ENCODE measurements around the gene GALC.

GALC gene

DNA sequence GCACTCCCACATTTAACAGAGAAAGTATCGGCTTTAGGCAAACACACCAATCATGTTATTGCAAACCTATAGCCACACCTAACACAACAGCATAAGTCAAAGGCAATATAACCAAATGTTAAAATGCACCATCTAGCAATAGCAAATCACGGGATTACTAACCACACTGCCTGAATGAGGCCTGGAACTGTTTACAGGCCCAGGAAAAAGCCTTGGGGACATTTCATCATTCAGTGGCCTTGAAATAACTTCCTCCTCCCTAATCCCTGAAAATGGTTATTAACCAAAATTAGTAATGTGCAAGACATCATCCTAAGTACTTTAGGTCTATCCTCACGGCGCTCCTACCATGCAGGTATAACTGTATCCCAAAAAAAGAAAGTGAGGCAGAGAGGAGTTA, 2.3 kb downstream of the GALC start:
- Histone ChIP-seq H3K27ac (no peak overlapping the region), H3K27me3 (ENCODE audit: insufficient read depth, low read depth, severe bottlenecking) (no peaks in the 10 kb centered on the region), H3K9me3 (ENCODE audit: severe bottlenecking) (peaks cover 7% of the 10 kb centered on the region), H3K36me3 (no peaks in the 10 kb centered on the region), H3K4me3 (ENCODE audit: low read depth, low read length) (no peak overlapping the region)
- TF ChIP-seq, protein P1, sequence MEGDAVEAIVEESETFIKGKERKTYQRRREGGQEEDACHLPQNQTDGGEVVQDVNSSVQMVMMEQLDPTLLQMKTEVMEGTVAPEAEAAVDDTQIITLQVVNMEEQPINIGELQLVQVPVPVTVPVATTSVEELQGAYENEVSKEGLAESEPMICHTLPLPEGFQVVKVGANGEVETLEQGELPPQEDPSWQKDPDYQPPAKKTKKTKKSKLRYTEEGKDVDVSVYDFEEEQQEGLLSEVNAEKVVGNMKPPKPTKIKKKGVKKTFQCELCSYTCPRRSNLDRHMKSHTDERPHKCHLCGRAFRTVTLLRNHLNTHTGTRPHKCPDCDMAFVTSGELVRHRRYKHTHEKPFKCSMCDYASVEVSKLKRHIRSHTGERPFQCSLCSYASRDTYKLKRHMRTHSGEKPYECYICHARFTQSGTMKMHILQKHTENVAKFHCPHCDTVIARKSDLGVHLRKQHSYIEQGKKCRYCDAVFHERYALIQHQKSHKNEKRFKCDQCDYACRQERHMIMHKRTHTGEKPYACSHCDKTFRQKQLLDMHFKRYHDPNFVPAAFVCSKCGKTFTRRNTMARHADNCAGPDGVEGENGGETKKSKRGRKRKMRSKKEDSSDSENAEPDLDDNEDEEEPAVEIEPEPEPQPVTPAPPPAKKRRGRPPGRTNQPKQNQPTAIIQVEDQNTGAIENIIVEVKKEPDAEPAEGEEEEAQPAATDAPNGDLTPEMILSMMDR (IDR thresholded peaks at IDR 0.05; ENCODE audit: low read depth, low read length): no peak
- DNase-seq: no peak

DNA sequence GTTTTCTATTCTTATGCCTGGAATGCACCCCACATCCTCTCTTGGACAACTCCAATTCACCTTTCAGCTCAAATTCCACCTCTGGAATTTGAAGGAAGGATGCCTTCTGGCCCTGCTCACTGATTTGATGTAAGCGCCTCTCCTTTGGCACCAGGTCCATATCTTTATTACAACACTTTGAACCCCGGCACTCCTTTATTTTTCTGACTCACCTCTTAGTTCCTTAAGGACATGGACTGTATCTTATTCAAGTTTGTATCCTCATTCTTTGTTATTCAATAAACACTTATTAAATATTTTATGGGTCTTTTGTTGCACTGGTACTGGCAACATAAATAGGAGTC, 3.1 kb downstream of the GALC start:
- H3K36me3 ChIP-seq: no peaks in the 10 kb centered on the region
- no peak overlapping the region for H3K4me3 ChIP-seq (ENCODE audit: low read depth, low read length)
- no peak for DNase-seq
- TF ChIP-seq, protein P1 (IDR thresholded peaks at IDR 0.05; ENCODE audit: low read depth, low read length): no peak
- H3K27ac ChIP-seq: no peak overlapping the region
- peaks cover 1% of the 10 kb centered on the region for H3K9me3 ChIP-seq (ENCODE audit: severe bottlenecking)
- no peaks in the 10 kb centered on the region for H3K27me3 ChIP-seq (ENCODE audit: insufficient read depth, low read depth, severe bottlenecking)

DNA sequence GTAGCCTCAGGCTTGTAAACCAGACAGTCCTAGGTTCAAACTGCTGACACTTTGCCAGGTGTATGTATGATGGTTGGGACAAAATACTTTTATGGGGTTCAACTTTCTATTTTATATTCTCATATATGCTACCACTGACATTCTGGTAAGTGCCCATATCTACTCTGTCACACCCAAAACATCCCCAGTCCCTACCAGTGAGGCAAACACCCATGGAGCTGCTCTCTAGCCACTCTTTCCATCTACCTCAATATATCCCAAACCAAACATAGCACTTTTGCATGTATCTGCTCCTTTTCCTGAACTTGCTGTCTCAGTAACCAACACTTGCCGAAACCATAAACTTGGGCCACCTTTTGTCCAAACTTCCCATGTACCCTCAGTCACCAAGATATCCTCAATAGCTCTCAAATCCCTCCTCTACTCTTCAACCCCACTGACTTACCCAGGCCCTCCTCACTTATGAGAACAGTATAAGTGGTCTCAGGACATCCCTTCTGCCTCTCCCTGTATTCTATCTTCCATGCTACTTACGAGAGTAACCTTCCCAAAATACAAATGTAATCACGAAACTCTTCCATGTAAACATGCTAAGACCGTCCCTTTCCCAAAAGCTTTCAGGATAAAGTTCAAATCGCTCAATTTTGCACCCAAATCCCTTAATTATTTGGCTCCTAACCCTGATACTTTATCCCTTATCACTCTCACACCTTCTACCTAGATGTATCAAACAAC, 3.6 kb downstream of the GALC start:
- TF ChIP-seq, protein P1 (IDR thresholded peaks at IDR 0.05; ENCODE audit: low read depth, low read length): no peak
- Histone ChIP-seq H3K36me3 (no peaks in the 10 kb centered on the region), H3K27ac (no peak overlapping the region), H3K4me3 (ENCODE audit: low read depth, low read length) (no peak overlapping the region), H3K9me3 (ENCODE audit: severe bottlenecking) (no peaks in the 10 kb centered on the region), H3K27me3 (ENCODE audit: insufficient read depth, low read depth, severe bottlenecking) (no peaks in the 10 kb centered on the region)
- DNase-seq: no peak

DNA sequence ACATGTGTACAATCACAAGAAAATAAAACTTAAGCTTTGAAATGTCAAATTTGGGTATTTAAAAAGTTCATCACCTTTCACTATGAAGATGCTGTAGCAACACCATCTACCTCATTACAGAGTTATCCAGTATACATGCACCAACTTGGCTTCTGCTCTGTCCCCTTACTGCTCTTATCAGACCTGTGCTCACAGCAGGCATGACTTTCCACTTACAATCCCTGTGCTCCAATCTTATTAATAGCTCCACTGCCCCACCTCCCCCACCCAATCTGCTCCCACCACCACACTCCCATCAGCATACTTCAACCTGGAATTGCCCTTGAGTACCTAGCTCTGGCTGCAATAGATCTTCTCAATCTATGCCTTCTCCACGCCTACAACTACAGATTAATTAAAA, 13.3 kb downstream of the GALC start:
- H3K36me3 ChIP-seq: no peaks in the 10 kb centered on the region
- no peaks in the 10 kb centered on the region for H3K27me3 ChIP-seq (ENCODE audit: insufficient read depth, low read depth, severe bottlenecking)
- H3K4me3 ChIP-seq (ENCODE audit: low read depth, low read length): no peak overlapping the region
- H3K27ac ChIP-seq: no peak overlapping the region
- H3K9me3 ChIP-seq (ENCODE audit: severe bottlenecking): no peaks in the 10 kb centered on the region
- no peak for DNase-seq
- TF ChIP-seq, protein P1 (IDR thresholded peaks at IDR 0.05; ENCODE audit: low read depth, low read length): no peak

DNA sequence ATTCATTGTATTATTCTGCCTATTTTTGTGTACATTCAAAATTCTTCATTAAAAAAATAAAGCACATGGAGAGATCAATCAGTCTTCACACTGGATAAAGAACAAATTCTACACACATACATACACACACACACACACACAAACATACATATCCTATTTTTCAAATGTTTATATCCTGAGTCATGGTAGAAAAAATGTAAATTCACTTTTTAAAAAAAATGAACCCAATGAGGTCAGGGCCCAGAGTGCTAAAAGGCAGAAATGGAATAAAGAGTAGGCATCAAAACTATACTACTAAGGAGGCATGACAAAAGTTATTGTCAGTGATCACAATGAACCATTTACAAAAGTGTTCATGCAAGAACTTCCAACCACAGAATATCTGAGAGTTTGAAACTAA, 17.3 kb downstream of the GALC start:
- Histone ChIP-seq H3K4me3 (ENCODE audit: low read depth, low read length) (no peak overlapping the region), H3K9me3 (ENCODE audit: severe bottlenecking) (no peaks in the 10 kb centered on the region), H3K36me3 (no peaks in the 10 kb centered on the region), H3K27me3 (ENCODE audit: insufficient read depth, low read depth, severe bottlenecking) (no peaks in the 10 kb centered on the region), H3K27ac (no peak overlapping the region)
- no peak for DNase-seq
- TF ChIP-seq, protein P1 (IDR thresholded peaks at IDR 0.05; ENCODE audit: low read depth, low read length): no peak

DNA sequence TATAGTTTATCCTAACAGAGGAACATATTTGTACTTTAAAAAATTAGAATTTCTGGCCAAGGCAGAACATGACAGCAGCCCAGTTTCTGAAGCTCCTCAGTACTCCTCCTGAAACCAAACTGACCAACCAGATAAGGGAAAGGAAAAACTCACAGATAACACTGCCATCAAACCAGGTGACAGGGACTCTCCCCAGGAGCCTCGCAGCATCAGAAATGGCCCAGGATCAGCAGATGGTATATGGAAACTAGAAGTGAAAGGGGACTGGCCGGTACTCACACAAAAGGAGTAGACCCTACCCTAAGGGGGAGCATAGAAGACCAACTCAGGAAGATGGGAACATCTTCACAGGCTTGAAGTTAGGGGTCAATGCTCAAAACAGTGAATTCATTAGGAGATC, 22.0 kb downstream of the GALC start:
- Histone ChIP-seq H3K4me3 (ENCODE audit: low read depth, low read length) (no peak overlapping the region), H3K27ac (no peak overlapping the region), H3K27me3 (ENCODE audit: insufficient read depth, low read depth, severe bottlenecking) (no peaks in the 10 kb centered on the region), H3K9me3 (ENCODE audit: severe bottlenecking) (no peaks in the 10 kb centered on the region), H3K36me3 (no peaks in the 10 kb centered on the region)
- no peak for DNase-seq
- TF ChIP-seq, protein P1 (IDR thresholded peaks at IDR 0.05; ENCODE audit: low read depth, low read length): no peak
